Measurements from ENCODE around the gene UBE2G2.

Gene UBE2G2

GRCh38 chr21:44842087-44842486 is 40.5 kb upstream of the UBE2G2 start:
- TF ChIP-seq CTCF (IDR thresholded peaks at IDR 0.05; ENCODE audit: low read depth, low read length, missing control alignments) = no peak

GRCh38 chr21:44840771-44841170 is 39.2 kb upstream of the UBE2G2 start:
- no peak for TF ChIP-seq CTCF (IDR thresholded peaks at IDR 0.05; ENCODE audit: low read depth, low read length, missing control alignments)
- no peak overlapping the region for H3K4me3 ChIP-seq (ENCODE audit: low read depth, low read length)
- no peak for DNase-seq (ENCODE audit: low read depth)

More at GRCh38 chr21:44842087-44842486, 40.5 kb upstream of the UBE2G2 start:
- DNase-seq (ENCODE audit: low read depth) = no peak
- no peak overlapping the region for H3K4me3 ChIP-seq (ENCODE audit: low read depth, low read length)

DNA sequence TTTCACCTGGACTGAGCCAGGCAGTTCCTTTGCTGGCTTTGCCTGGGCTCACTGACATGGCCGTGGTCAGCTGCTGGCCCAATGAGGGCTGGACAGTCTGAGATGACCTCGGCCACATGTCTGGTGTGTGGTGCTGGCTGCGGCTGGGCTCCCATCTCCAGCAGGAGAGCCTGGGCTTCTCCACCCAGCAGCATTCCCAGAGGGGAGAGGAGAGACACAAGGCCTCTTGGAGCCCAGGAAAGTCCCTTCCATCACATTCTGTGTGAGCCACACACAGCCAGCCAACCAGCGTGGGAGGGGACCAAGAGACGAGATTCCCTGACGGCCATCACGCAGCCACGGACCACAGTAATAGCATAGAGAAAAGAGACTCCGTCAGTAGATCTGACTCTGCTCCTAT is 37.3 kb upstream of the UBE2G2 start:
- DNase-seq (ENCODE audit: low read depth) = no peak
- TF ChIP-seq CTCF (IDR thresholded peaks at IDR 0.05; ENCODE audit: low read depth, low read length, missing control alignments) = no peak
- H3K4me3 ChIP-seq (ENCODE audit: low read depth, low read length) = no peak overlapping the region

DNA sequence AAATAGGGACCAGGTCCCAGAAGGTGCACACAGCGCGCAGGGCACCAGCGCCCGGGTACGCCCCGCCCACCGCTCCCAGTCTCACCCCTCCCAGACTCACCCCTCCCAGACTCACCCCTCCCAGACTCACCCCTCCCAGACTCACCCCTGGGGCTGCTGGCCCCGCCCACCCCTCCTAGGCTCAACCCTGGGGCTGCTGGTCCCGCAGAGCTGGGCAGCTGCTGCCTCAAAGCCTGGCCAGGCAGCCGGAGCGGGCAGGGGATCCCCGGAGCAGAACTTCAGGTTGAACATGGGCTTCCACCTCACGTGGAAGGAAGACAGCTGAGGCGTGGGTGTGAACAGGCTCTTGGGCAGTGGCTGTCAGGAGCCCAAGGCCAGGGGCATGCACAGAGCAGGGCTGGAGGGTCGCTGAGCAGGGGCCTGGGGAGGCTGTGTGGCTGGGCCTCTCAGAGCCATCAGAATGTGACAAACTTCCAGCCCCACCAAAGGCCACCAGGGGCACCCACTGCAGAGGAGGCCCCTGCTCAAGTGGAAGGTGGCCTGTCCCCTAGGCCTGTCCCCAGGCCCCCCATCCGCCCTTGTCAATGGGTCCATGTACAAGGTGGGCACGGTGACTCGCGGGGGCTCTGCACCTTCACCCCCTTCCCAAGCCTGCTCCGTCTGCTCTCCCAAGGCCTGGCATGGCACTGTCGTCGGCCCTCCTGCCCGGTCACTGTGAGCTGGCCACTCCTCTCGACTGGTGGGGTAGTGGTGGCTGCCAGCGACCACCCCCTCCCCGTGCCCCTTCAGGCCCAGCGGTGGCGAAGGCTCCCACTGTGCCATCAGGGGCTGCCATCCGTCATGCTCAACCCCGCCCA is 36.6 kb upstream of the UBE2G2 start:
- TF ChIP-seq CTCF (IDR thresholded peaks at IDR 0.05; ENCODE audit: low read depth, low read length, missing control alignments) = no peak
- no peak for DNase-seq (ENCODE audit: low read depth)
- no peak overlapping the region for H3K4me3 ChIP-seq (ENCODE audit: low read depth, low read length)

GRCh38 chr21:44837537-44837936 is 35.9 kb upstream of the UBE2G2 start:
- no peak for TF ChIP-seq CTCF (IDR thresholded peaks at IDR 0.05; ENCODE audit: low read depth, low read length, missing control alignments)
- no peak overlapping the region for H3K4me3 ChIP-seq (ENCODE audit: low read depth, low read length)
- DNase-seq (ENCODE audit: low read depth) = no peak

DNA sequence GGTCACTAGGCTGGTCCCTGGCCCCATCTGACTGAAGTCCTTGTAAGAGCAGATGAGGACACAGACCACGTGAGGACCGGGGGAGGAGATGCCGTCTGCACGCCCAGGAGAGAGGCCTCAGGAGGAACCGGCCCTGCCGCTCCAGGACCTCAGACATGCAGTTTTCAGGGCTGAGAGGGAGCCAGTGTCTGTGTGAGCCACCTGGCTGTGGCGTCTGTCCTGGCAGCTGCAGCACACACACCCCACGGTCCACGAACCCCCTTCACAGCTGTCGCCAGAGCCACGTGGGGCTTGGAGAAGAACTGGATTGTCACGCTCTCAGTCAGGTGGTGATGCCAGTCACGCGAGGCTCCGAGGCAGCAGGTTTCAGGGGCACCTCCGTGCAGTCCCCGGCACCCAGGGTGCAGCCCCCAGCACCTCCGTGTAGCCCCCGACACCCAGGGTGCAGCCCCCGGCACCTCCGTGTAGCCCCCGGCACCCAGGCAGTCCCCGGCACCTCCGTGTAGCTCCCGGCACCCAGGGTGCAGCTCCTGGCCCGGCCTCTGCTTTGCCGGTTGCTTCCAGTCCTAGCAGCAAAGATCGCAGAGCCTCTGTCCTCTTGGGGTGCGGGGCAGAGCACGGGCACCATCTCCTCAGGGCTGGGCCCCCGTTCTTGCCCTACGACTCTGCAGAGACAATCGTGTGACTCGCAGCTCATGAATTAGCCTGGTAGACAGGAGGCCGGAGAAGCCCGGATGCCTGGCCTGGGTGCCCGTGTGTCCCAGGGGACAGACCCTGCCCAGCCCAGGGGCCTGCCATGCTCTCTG is 35.2 kb upstream of the UBE2G2 start:
- no peak for TF ChIP-seq CTCF (IDR thresholded peaks at IDR 0.05; ENCODE audit: low read depth, low read length, missing control alignments)
- H3K4me3 ChIP-seq (ENCODE audit: low read depth, low read length) = no peak overlapping the region
- no peak for DNase-seq (ENCODE audit: low read depth)

All from GM12864 (cell line).